ENCODE measurements around the gene CORO7. TPM values are rescaled to one million over a fixed set of nuclear protein-coding genes. Genes with fewer than 3 reads are reported as not detected.

Gene CORO7
- polyA plus RNA-seq, 1 of the 3 experiments (the other 2 are of a cell fraction), result 25.8 TPM

- Histone ChIP-seq H3K4me1 (ENCODE audit: control insufficient read depth in 1 of 2, insufficient read depth in 2 of 2, low read depth in 1 of 2, low read length in 1 of 2) (peaks cover 13 to 55% of the 10 kb centered on the region in 2 experiments; a peak in 1 of 4 replicates), H2AFZ (ENCODE audit: low read depth) (no peak overlapping the region), H3K79me2 (ENCODE audit: insufficient read depth) (peaks cover 81% of the 10 kb centered on the region), H3K36me3 (replicated peaks in 1 of 2; ENCODE audit: control insufficient read depth in 1 of 2, insufficient read depth in 2 of 2, low read length in 1 of 2) (no peaks in the 10 kb centered on the region), H3K27ac (ENCODE audit: low read depth in 2 of 2, low read length in 1 of 2) (no peak overlapping the region), H3K9ac (no peak overlapping the region), H3K27me3 (ENCODE audit: insufficient read depth) (no peaks in the 10 kb centered on the region), H3K9me2 (no peaks in the 10 kb centered on the region), H3F3A (replicated peaks; ENCODE audit: insufficient read depth) (peaks cover 5% of the 10 kb centered on the region), H3K9me3 (no peaks in the 10 kb centered on the region), H3K4me3 (ENCODE audit: low read depth in 2 of 2, low read length in 1 of 2) (no peak overlapping the region), H3K4me2 (no peak overlapping the region), H4K20me1 (ENCODE audit: insufficient read depth) (peaks cover 75% of the 10 kb centered on the region)
- ChIA-PET POLR2A (no interaction called here), CTCF (interaction anchor here (0.9 to 3.5 kb wide), 5 partner anchors 9 to 57 kb away, joined by 4 to 22 read pairs (median 10); partner anchors contain the start of gene TFAP4)
- no peak for TF ChIP-seq FOXM1 (IDR thresholded peaks at IDR 0.05; ENCODE audit: low read depth)
- no peak for TF ChIP-seq GATA2 (CRISPR knock-in tag; IDR thresholded peaks at IDR 0.05)
- no peak for TF ChIP-seq RAD21 (IDR thresholded peaks at IDR 0.05; ENCODE audit: low read length)
- no peak for TF ChIP-seq MAX (IDR thresholded peaks at IDR 0.05; ENCODE audit: low read depth)
- TF ChIP-seq MEF2A (IDR thresholded peaks at IDR 0.05; ENCODE audit: borderline replicate concordance, low read depth), result no peak
- no peak for TF ChIP-seq ZBTB33 (IDR thresholded peaks at IDR 0.05; ENCODE audit: borderline replicate concordance, low read depth)
- TF ChIP-seq MXI1 (IDR thresholded peaks at IDR 0.05; ENCODE audit: low read depth, low read length), result no peak
- no peak for TF ChIP-seq CTCF (IDR thresholded peaks at IDR 0.05)
- no peak for TF ChIP-seq TEAD4 (IDR thresholded peaks at IDR 0.05; ENCODE audit: borderline replicate concordance, insufficient read depth)
- no peak for TF ChIP-seq GABPA (IDR thresholded peaks at IDR 0.05; ENCODE audit: low read depth)
- TF ChIP-seq FOXJ3 (CRISPR knock-in tag; IDR thresholded peaks at IDR 0.05), result no peak
- no peak for TF ChIP-seq TAF1 (IDR thresholded peaks at IDR 0.05; ENCODE audit: borderline replicate concordance, low read depth, low read length)
- no peak for TF ChIP-seq POLR2AphosphoS5 (IDR thresholded peaks at IDR 0.05; ENCODE audit: low read depth, low read length)
- TF ChIP-seq SIN3A (IDR thresholded peaks at IDR 0.05; ENCODE audit: borderline replicate concordance, low read depth, low read length), result no peak
- TF ChIP-seq RFX5 (IDR thresholded peaks at IDR 0.05; ENCODE audit: low read length), result no peak
- no peak for TF ChIP-seq PBX3 (IDR thresholded peaks at IDR 0.05)
- no peak for TF ChIP-seq REST (IDR thresholded peaks at IDR 0.05; ENCODE audit: low read depth, low read length)
- no peak for DNase-seq
- WGBS (ENCODE audit: low lambda C conversion rate), result 94% methylated on average over 2 of the region's 5 CpGs
Measured at GRCh38 chr16:4318967-4319366, 97.4 kb downstream of the CORO7 start.

Measured in SK-N-SH (cell line).